Subcutaneous abdominal adipose tissue (tissue), 5 donors: ENCODE results near the gene ZNF536.

Source experiments
- H3K27ac ChIP-seq: one replicate; pipeline ENCODE4 v1.7.0; 2013; ENCODE audit warnings: low read depth, mild to moderate bottlenecking, inconsistent platforms, low read length, moderate library complexity
- H3K27me3 ChIP-seq, 5 donors: one replicate each; pipeline ENCODE4 v1.7.0; 2013; ENCODE audit warnings: low read length in 5 of 5, inconsistent platforms in 1 of 5; ENCODE audit not compliant: control insufficient read depth in 5 of 5, insufficient read depth in 4 of 5
- H3K36me3 ChIP-seq, 5 donors: one replicate each; pipeline ENCODE4 v1.7.0; 2013; ENCODE audit warnings: low read length in 5 of 5; ENCODE audit not compliant: control insufficient read depth in 5 of 5, insufficient read depth in 5 of 5
- H3K4me1 ChIP-seq, 5 donors: one replicate each; pipeline ENCODE4 v1.7.0; 2013; ENCODE audit warnings: low read length in 5 of 5, mild to moderate bottlenecking in 3 of 5, moderate library complexity in 1 of 5; ENCODE audit not compliant: control insufficient read depth in 5 of 5, insufficient read depth in 5 of 5
- H3K4me3 ChIP-seq, 5 donors: one replicate each; pipeline ENCODE4 v1.7.0; 2013; ENCODE audit warnings: low read length in 5 of 5, low read depth in 1 of 5
- H3K9ac ChIP-seq, 5 donors: one replicate each; pipeline ENCODE4 v1.7.0; 2013; ENCODE audit warnings: low read length in 5 of 5, mild to moderate bottlenecking in 4 of 5, moderate library complexity in 3 of 5
- H3K9me3 ChIP-seq, 5 donors: one replicate each; pipeline ENCODE4 v1.7.0; 2013; ENCODE audit warnings: low read length in 5 of 5; ENCODE audit not compliant: control insufficient read depth in 5 of 5
- donor health status: healthy.
- donor health status: healthy.
- donor health status: healthy.
- donor health status: healthy.
- donor health status: healthy.

Gene ZNF536

GRCh38 chr19:30386551-30387143, 14.5 kb downstream of the ZNF536 start:
- Histone ChIP-seq H3K9ac (no peak overlapping the region), H3K4me1 (no peaks in the 10 kb centered on the region), H3K27me3 (peaks cover 0 to 9% (median 4%) of the 10 kb centered on the region in 5 donors), H3K9me3 (no peaks in the 10 kb centered on the region), H3K36me3 (no peaks in the 10 kb centered on the region), H3K4me3 (no peak overlapping the region), H3K27ac (no peak overlapping the region)

DNA sequence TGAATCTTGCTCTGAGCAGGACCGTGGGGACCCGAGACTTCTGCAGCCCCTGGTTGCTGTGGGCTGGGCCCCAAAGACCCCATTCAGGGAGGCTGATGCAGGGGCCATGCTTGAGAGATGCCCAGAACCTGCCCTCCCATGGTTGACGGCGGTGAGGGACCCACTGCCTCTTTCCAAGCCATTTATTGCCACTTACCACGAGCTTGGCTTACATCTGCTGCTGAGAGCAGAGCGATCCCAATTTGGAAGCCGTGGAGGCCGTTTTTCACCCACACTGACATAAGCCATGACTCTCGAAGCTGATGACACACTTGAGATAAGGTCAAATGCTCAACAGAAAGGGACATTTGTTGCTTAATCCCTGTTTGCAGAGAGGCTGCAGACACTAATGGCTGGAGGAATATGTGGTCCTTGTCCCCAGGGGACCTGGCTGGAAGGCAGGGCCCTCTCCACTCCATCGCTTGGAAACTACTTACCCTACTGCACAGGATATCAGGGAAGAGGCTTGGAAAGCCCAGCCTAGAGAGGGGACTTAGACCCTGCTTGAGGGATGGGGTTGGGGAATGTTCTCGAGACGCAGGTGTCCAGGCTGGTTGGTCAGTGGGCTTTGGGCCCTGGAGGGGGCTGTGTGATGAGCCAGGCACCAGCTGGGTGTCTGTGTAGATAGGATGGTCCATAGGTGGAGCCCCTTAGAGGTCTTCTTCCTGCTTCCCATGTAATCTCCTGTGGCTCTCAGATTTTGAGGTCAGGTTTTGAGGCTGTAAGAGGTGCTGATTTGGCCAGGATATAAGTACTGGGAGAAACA, 15.3 kb downstream of the ZNF536 start:
- Histone ChIP-seq H3K4me1 (no peaks in the 10 kb centered on the region), H3K9me3 (no peaks in the 10 kb centered on the region), H3K4me3 (no peak overlapping the region), H3K27ac (no peak overlapping the region), H3K36me3 (no peaks in the 10 kb centered on the region), H3K9ac (no peak overlapping the region), H3K27me3 (peaks cover 0 to 9% (median 6%) of the 10 kb centered on the region in 5 donors)

- Histone ChIP-seq H3K27me3 (peaks cover 0 to 9% (median 6%) of the 10 kb centered on the region in 5 donors), H3K9me3 (no peaks in the 10 kb centered on the region), H3K27ac (no peak overlapping the region), H3K4me1 (no peaks in the 10 kb centered on the region), H3K9ac (no peak overlapping the region), H3K36me3 (no peaks in the 10 kb centered on the region), H3K4me3 (no peak overlapping the region)
Measured at GRCh38 chr19:30388327-30388726, 16.1 kb downstream of the ZNF536 start.

GRCh38 chr19:30388819-30389218, 16.6 kb downstream of the ZNF536 start:
- Histone ChIP-seq H3K4me1 (no peaks in the 10 kb centered on the region), H3K4me3 (no peak overlapping the region), H3K9ac (no peak overlapping the region), H3K27ac (no peak overlapping the region), H3K36me3 (no peaks in the 10 kb centered on the region), H3K9me3 (no peaks in the 10 kb centered on the region), H3K27me3 (peaks cover 0 to 9% (median 6%) of the 10 kb centered on the region in 5 donors)

GRCh38 chr19:30390356-30390988, 18.3 kb downstream of the ZNF536 start:
- H3K27me3 ChIP-seq, result peaks cover 0 to 13% (median 6%) of the 10 kb centered on the region in 5 donors
- no peaks in the 10 kb centered on the region for H3K36me3 ChIP-seq
- no peak overlapping the region for H3K27ac ChIP-seq
- H3K9ac ChIP-seq, result no peak overlapping the region
- H3K4me1 ChIP-seq, result no peaks in the 10 kb centered on the region
- H3K9me3 ChIP-seq, result no peaks in the 10 kb centered on the region
- H3K4me3 ChIP-seq, result no peak overlapping the region

DNA sequence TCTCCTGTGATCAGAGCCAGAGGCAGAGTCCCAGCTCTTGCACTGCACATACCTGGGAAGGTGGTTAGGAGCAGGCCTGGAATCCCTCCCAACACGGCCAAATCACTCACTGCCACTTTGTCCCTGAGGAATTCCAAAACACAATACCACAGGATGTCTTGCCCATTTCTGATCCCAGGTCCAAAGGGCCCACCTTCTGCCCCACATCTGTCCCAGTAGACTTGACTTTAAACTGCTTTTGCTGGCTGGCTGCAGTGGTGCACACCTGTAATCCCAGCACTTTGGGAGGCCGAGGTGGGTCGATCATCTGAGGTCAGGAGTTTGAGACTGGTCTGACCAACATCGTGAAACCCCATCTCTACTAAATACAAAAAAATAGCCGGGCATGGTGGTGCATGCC, 18.9 kb downstream of the ZNF536 start:
- no peak overlapping the region for H3K4me3 ChIP-seq
- no peaks in the 10 kb centered on the region for H3K36me3 ChIP-seq
- H3K9me3 ChIP-seq, result no peaks in the 10 kb centered on the region
- H3K27ac ChIP-seq, result no peak overlapping the region
- no peaks in the 10 kb centered on the region for H3K4me1 ChIP-seq
- no peak overlapping the region for H3K9ac ChIP-seq
- H3K27me3 ChIP-seq, result peaks cover 0 to 13% (median 6%) of the 10 kb centered on the region in 5 donors

GRCh38 chr19:30391554-30392551, 19.7 kb downstream of the ZNF536 start:
- Histone ChIP-seq H3K4me3 (no peak overlapping the region), H3K27me3 (peaks cover 0 to 13% (median 6%) of the 10 kb centered on the region in 5 donors), H3K4me1 (no peaks in the 10 kb centered on the region), H3K27ac (no peak overlapping the region), H3K9me3 (no peaks in the 10 kb centered on the region), H3K9ac (no peak overlapping the region), H3K36me3 (no peaks in the 10 kb centered on the region)

DNA sequence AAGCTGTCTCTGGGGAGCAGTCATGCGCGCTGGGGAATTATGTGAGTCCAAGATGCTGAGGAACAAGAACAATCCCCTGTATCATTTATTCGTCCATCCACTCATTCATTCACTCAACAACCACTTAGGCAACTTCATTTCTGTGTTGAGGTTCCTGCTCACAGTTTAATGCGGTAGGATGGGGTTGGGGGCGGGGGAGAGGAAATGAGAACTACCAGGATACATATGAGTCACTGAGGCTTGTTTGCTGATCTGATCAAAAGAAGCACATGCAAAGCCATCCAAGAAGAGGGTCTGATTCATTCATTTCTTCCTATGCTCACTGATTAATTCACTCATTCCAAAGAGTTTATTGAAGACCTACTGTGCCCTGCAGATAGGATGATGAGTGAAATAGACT, 20.9 kb downstream of the ZNF536 start:
- H3K4me3 ChIP-seq, result no peak overlapping the region
- H3K9ac ChIP-seq, result no peak overlapping the region
- no peaks in the 10 kb centered on the region for H3K4me1 ChIP-seq
- H3K27ac ChIP-seq, result no peak overlapping the region
- H3K27me3 ChIP-seq, result peaks cover 0 to 13% (median 4%) of the 10 kb centered on the region in 5 donors
- no peaks in the 10 kb centered on the region for H3K9me3 ChIP-seq
- no peaks in the 10 kb centered on the region for H3K36me3 ChIP-seq

DNA sequence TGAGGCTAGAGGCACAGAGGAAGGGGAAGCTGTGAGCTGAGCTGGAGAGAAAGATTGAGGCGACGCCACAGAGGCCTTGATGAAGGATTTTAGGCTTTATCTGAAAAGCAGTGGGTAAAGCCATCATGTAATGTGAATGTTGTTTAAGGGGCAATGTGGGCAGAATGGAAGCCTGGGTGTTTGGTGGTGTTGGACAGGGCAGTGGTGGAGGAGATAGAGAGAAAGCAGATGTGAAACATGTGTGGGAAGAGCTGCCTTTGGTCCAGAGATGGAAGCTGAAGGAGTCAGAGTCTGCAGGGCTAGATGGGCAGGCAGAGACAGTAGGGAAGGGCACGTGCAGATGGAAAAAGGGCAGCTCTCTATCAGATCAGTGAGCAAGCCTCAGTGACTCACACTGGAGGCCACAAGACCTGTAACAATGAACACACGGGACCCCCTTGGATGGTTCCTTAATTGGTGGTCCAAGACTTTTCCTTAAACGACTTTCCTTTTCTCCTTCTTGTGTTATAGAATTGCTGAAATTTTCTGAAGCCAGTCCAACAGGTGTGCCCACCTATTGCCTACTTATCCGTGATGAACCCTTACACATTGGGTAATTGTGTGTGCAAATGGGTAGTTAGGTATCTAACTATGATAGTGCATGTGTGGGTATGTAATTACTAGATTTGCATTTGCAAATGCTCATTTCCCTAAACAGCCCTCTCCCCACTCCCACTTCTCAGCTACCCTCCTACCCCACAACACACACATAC, 21.7 kb downstream of the ZNF536 start:
- Histone ChIP-seq H3K4me1 (no peaks in the 10 kb centered on the region), H3K9me3 (no peaks in the 10 kb centered on the region), H3K27me3 (peaks cover 0 to 10% (median 4%) of the 10 kb centered on the region in 5 donors), H3K36me3 (no peaks in the 10 kb centered on the region), H3K27ac (no peak overlapping the region), H3K9ac (no peak overlapping the region), H3K4me3 (no peak overlapping the region)
